HEK293 (cell line): Measurements from ENCODE around the gene SPATA24.

Source experiments
- CTCF ChIA-PET: fragments of 350-600 bp; formaldehyde crosslinking; extraction: SDS; loops from one replicate; lab custom pipeline; 2021; ENCODE audit warnings: antibody characterized with exemption; lab: Yijun Ruan, JAX
- POLR2A ChIA-PET: fragments of 300-600 bp; formaldehyde crosslinking; extraction: SDS; loops from one replicate; lab custom pipeline; 2020; ENCODE audit warnings: antibody characterized with exemption, inconsistent platforms; lab: Yijun Ruan, JAX
- H3K27ac ChIP-seq: fragments of 200-500 bp; sonication (Bioruptor generic); 2 replicates; pipeline ENCODE4 v1.5.1; 2014; ENCODE audit warnings: low read depth, low read length, control low read depth, inconsistent platforms; ENCODE audit errors: extremely low read depth
- H3K36me3 ChIP-seq, 2 experiments: fragments of 200-500 bp in 1 of 2; sonication (Bioruptor generic) in 1 of 2; 1 replicate in 1 of 2; 2 replicates in 1 of 2; pipeline ENCODE4 v1.5.1; 2014 to 2017; ENCODE audit warnings: inconsistent platforms in 2 of 2, low read length in 2 of 2; ENCODE audit not compliant: control insufficient read depth in 2 of 2, insufficient read depth in 1 of 2
- H3K4me1 ChIP-seq: fragments of 200-500 bp; sonication (Bioruptor generic); 2 replicates; pipeline ENCODE4 v1.5.1; 2014; ENCODE audit warnings: mild to moderate bottlenecking, low read length, inconsistent platforms; ENCODE audit not compliant: control insufficient read depth, insufficient read depth
- H3K4me3 ChIP-seq: 2 replicates; pipeline ENCODE4 v1.5.1; 2011; ENCODE audit warnings: low read depth, mild to moderate bottlenecking, control low read depth, low read length, moderate library complexity
- H3K9me3 ChIP-seq: fragments of 200-500 bp; sonication (Bioruptor generic); 2 replicates; pipeline ENCODE4 v1.5.1; 2014; ENCODE audit warnings: low read depth, low read length, inconsistent platforms; ENCODE audit not compliant: control insufficient read depth, insufficient read depth
- GFI1B ChIP-seq: fragments of 450-650 bp; formaldehyde crosslinking; IDR thresholded peaks from 2 replicates; pipeline ENCODE4 v1.5.1; 2016; ENCODE audit warnings: missing biosample characterization, missing genetic modification characterization
- GLIS1 ChIP-seq: fragments of 450-650 bp; formaldehyde crosslinking; IDR thresholded peaks from 2 replicates; pipeline ENCODE4 v1.5.1; 2016; ENCODE audit warnings: missing biosample characterization, missing genetic modification characterization
- KLF8 ChIP-seq: fragments of 450-650 bp; formaldehyde crosslinking; IDR thresholded peaks from 2 replicates; pipeline ENCODE4 v1.5.1; 2016; ENCODE audit warnings: missing biosample characterization, missing genetic modification characterization
- SP2 ChIP-seq: fragments of 450-650 bp; formaldehyde crosslinking; IDR thresholded peaks from 2 replicates; pipeline ENCODE4 v1.5.1; 2016; ENCODE audit warnings: missing biosample characterization, missing genetic modification characterization
- ZBTB17 ChIP-seq: fragments of 450-650 bp; formaldehyde crosslinking; IDR thresholded peaks from 2 replicates; pipeline ENCODE4 v1.5.1; 2016; ENCODE audit warnings: missing biosample characterization, missing genetic modification characterization
- ZFP37 ChIP-seq: fragments of 450-650 bp; formaldehyde crosslinking; IDR thresholded peaks from 2 replicates; pipeline ENCODE4 v1.5.1; 2016; ENCODE audit warnings: missing biosample characterization, missing genetic modification characterization
- ZIC2 ChIP-seq: fragments of 450-650 bp; formaldehyde crosslinking; IDR thresholded peaks from 2 replicates; pipeline ENCODE4 v1.5.1; 2016; ENCODE audit warnings: missing biosample characterization, missing genetic modification characterization
- ZNF184 ChIP-seq: fragments of 450-650 bp; IDR thresholded peaks from 2 replicates; pipeline ENCODE4 v1.5.1; 2018; ENCODE audit warnings: missing biosample characterization, mild to moderate bottlenecking, missing genetic modification characterization
- ZNF239 ChIP-seq: fragments of 450-650 bp; formaldehyde crosslinking; IDR thresholded peaks from 2 replicates; pipeline ENCODE4 v1.5.1; 2016; ENCODE audit warnings: missing biosample characterization, missing genetic modification characterization
- ZNF24 ChIP-seq: fragments of 450-650 bp; formaldehyde crosslinking; IDR thresholded peaks from 2 replicates; pipeline ENCODE4 v1.5.1; 2016; ENCODE audit warnings: missing biosample characterization, missing genetic modification characterization
- ZNF248 ChIP-seq: fragments of 450-650 bp; formaldehyde crosslinking; IDR thresholded peaks from 2 replicates; pipeline ENCODE4 v1.5.1; 2017; ENCODE audit warnings: missing biosample characterization, missing genetic modification characterization
- ZNF366 ChIP-seq: fragments of 450-650 bp; formaldehyde crosslinking; conservative IDR thresholded peaks from 2 replicates; pipeline ENCODE4 v1.5.1; 2016; ENCODE audit warnings: missing biosample characterization, missing genetic modification characterization
- ZNF37A ChIP-seq: fragments of 450-650 bp; IDR thresholded peaks from 2 replicates; pipeline ENCODE4 v1.5.1; 2018; ENCODE audit warnings: missing biosample characterization, missing genetic modification characterization
- ZNF416 ChIP-seq: fragments of 450-650 bp; formaldehyde crosslinking; IDR thresholded peaks from 2 replicates; pipeline ENCODE4 v1.5.1; 2016; ENCODE audit warnings: missing biosample characterization, missing genetic modification characterization
- ZNF596 ChIP-seq: fragments of 450-650 bp; IDR thresholded peaks from 2 replicates; pipeline ENCODE4 v1.5.0; 2018; ENCODE audit warnings: missing biosample characterization, mild to moderate bottlenecking, missing genetic modification characterization, moderate library complexity
- ZNF626 ChIP-seq: fragments of 450-650 bp; sonication (Bioruptor Pico); formaldehyde crosslinking; IDR thresholded peaks from 2 replicates; pipeline ENCODE4 v1.5.1; 2018; ENCODE audit warnings: missing biosample characterization, missing genetic modification characterization, inconsistent platforms
- ZNF654 ChIP-seq: fragments of 450-650 bp; formaldehyde crosslinking; IDR thresholded peaks from 2 replicates; pipeline ENCODE4 v1.5.1; 2016; ENCODE audit warnings: low read depth, missing biosample characterization, missing genetic modification characterization
- ZNF837 ChIP-seq: fragments of 450-650 bp; formaldehyde crosslinking; IDR thresholded peaks from 2 replicates; pipeline ENCODE4 v1.5.1; 2016; ENCODE audit warnings: missing biosample characterization, missing genetic modification characterization
- TF ChIP-seq, protein P1 (sequence below): fragments of 450-650 bp; formaldehyde crosslinking; IDR thresholded peaks from 2 replicates; pipeline ENCODE4 v1.5.1; 2016; ENCODE audit warnings: missing biosample characterization, missing genetic modification characterization

The SPATA24 gene

DNA sequence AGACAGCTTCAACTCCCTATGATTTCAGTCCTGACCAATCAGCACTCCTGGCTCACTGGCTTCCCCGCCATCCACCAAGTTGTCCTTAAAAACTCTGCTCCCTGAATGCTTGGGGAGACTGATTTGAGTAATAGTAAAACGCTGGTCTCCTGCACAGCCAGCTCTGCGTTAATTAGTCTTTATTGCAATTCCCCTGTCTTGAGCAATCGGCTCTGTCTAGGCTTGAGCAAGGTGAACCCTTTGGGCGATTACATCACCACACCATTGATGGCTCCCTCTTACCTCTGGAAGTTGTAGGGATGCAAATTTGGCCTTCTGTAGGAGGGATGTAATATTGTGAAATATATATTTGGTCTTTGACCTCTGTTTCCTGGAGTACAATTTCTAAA, 17.8 kb downstream of the SPATA24 start:
- ChIA-PET CTCF (interaction anchor here (1.6 kb wide), 1 partner anchor 100 kb away, joined by 3 read pairs; no protein-coding TSS in a partner anchor), POLR2A (interaction anchor here (1.1 to 1.6 kb wide), 2 partner anchors 13 to 44 kb away, joined by 3 to 4 read pairs; partner anchors contain the start of gene PAIP2)
- H3K36me3 ChIP-seq: no peaks in the 10 kb centered on the region
- no peak for TF ChIP-seq KLF8 (tag by site-specific recombination)
- no peak for TF ChIP-seq ZNF416 (tag by site-specific recombination)
- peak; percentile 38; the same call in 1 of the 2 replicates for TF ChIP-seq ZNF184
- no peak for TF ChIP-seq ZNF626 (tag by site-specific recombination)
- 0 out of 2 replicates have a peak, but pooled peaks have one; percentile 14 for TF ChIP-seq ZNF366
- H3K27ac ChIP-seq: no peak overlapping the region
- H3K4me3 ChIP-seq: no peak overlapping the region
- no peaks in the 10 kb centered on the region for H3K9me3 ChIP-seq
- no peaks in the 10 kb centered on the region for H3K4me1 ChIP-seq

DNA sequence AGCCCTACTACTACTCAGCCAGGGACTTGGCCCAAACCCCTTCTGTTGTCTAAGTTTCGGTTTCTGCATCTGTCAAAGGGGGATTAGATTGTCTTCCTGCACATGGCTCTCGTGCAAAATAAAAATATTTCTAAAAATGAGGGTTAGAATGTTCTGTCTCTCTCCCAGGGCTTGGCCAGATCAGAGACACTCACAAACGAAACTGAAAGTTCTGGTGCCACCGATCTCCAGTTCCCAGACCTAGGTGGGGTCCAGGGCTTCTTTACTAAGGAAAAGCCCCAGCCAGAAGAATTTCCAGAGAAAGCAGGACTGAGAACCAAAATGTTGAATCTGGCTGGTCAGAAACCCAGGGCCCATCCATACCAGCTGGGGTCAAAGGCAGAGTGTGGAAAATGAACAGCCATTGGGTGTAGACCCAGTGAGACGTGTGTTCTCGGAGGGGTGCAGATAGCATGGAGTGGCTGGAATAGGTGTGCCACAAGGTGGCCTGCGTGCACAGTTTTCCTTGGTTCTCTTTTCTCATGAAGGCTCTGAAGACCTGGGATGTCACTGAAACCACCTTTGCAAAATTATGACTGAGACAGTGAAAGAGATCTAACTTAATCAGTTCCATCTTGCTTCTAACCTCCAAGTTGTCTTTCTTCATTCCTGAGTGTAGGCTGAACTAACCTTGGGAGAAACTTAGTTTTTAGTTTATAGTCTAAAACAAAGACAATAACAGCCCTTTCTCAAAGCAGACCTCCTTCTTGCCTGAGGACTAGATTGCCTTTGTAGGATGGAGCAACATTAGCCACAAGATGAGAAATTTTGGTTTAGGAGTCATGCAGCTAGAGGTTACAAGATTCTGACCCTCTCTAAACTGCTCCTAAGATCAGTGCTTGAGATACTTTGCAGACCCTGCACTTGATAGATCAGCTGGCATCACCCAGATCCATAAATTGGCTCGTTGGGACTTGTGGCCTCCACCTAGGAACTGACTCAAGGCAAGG, 18.5 kb downstream of the SPATA24 start:
- POLR2A ChIA-PET: interaction anchor here (1.6 kb wide), 1 partner anchor 43 kb away, joined by 4 read pairs; the partner anchor contains the start of gene PAIP2
- H3K4me3 ChIP-seq: no peak overlapping the region
- H3K4me1 ChIP-seq: no peaks in the 10 kb centered on the region
- CTCF ChIA-PET: interaction anchor here (1.6 kb wide), 1 partner anchor 99 kb away, joined by 3 read pairs; no protein-coding TSS in a partner anchor
- H3K27ac ChIP-seq: no peak overlapping the region
- H3K9me3 ChIP-seq: no peaks in the 10 kb centered on the region
- no peaks in the 10 kb centered on the region for H3K36me3 ChIP-seq
- TF ChIP-seq SP2 (no peak), ZNF239 (tag by site-specific recombination) (no peak), ZNF626 (tag by site-specific recombination) (no peak), ZNF37A (tag by site-specific recombination) (no peak), ZNF24 (no peak), ZNF248 (tag by site-specific recombination) (no peak), ZNF654 (peak; percentile 36; the same call in 1 of the 2 replicates), ZBTB17 (peak; percentile 95), GFI1B (tag by site-specific recombination) (no peak), ZFP37 (tag by site-specific recombination) (no peak), ZNF596 (tag by site-specific recombination) (no peak)
- TF ChIP-seq, protein P1, sequence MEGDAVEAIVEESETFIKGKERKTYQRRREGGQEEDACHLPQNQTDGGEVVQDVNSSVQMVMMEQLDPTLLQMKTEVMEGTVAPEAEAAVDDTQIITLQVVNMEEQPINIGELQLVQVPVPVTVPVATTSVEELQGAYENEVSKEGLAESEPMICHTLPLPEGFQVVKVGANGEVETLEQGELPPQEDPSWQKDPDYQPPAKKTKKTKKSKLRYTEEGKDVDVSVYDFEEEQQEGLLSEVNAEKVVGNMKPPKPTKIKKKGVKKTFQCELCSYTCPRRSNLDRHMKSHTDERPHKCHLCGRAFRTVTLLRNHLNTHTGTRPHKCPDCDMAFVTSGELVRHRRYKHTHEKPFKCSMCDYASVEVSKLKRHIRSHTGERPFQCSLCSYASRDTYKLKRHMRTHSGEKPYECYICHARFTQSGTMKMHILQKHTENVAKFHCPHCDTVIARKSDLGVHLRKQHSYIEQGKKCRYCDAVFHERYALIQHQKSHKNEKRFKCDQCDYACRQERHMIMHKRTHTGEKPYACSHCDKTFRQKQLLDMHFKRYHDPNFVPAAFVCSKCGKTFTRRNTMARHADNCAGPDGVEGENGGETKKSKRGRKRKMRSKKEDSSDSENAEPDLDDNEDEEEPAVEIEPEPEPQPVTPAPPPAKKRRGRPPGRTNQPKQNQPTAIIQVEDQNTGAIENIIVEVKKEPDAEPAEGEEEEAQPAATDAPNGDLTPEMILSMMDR (tag by site-specific recombination): peak; percentile 56; the same call in 1 of the 2 replicates
- TF ChIP-seq, all 188 proteins: peak for 3

DNA sequence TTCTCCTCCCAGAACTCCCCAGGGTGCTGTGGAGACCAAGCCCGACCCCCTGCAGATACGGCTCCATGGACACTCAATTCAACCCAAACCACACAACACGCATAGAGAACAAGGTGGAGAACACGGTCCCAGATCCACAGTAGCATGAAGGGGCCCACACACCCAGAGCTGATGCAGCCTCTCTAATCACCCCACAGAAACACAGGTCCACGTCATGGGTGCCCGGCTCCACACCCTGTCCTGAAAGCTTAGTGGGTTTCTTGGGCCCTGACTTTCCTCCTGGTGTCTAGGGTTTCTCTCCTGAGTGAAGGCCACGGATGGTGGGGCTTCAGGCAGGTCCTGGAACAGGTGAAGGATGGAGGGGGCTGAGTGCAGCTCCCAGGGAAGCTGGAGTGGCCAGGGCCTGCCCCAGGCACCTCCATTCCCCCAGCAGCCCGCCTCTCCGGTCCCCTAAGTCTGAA, 19.3 kb downstream of the SPATA24 start:
- Histone ChIP-seq H3K4me3 (no peak overlapping the region), H3K27ac (no peak overlapping the region), H3K9me3 (no peaks in the 10 kb centered on the region), H3K36me3 (no peaks in the 10 kb centered on the region), H3K4me1 (no peaks in the 10 kb centered on the region)
- POLR2A ChIA-PET: no interaction called here
- TF ChIP-seq ZNF837 (tag by site-specific recombination) (no peak), ZIC2 (tag by site-specific recombination) (peak; percentile 23; the same call in 1 of the 2 replicates), GLIS1 (tag by site-specific recombination) (peak; percentile 28; the same call in 1 of the 2 replicates)
- CTCF ChIA-PET: interaction anchor here (0.5 kb wide), 1 partner anchor 80 kb away, joined by 3 read pairs; no protein-coding TSS in a partner anchor
